Progenitor cell of endocrine pancreas (in vitro differentiated cells): ENCODE results near the gene LRRTM2. TPM values are rescaled to one million over a fixed set of nuclear protein-coding genes. Genes with fewer than 3 reads are reported as not detected.
"Not testable (repeated sequence)": the region's sequence is repeated elsewhere in the genome, so short reads cannot be mapped to it uniquely, and the experiment has no call there.

Experiments used
- DNase-seq: peaks from one replicate; pipeline ENCODE4 v3.0.0; 2021; ENCODE audit warnings: low spot score; ENCODE audit not compliant: unreplicated experiment
- H3K27ac Mint-ChIP-seq: 2 replicates; pipeline ENCODE4 v1.8.0; 2021; ENCODE audit warnings: mild to moderate bottlenecking, moderate library complexity, mixed read lengths
- H3K27me3 Mint-ChIP-seq: 2 replicates; pipeline ENCODE4 v1.8.0; 2021; ENCODE audit warnings: mixed read lengths
- H3K36me3 Mint-ChIP-seq: 2 replicates; pipeline ENCODE4 v1.8.0; 2022; ENCODE audit warnings: mixed read lengths; ENCODE audit not compliant: insufficient read depth
- H3K4me1 Mint-ChIP-seq: 2 replicates; pipeline ENCODE4 v1.8.0; 2021; ENCODE audit warnings: low read depth, mixed read lengths
- H3K4me3 Mint-ChIP-seq: 2 replicates; pipeline ENCODE4 v1.8.0; 2021; ENCODE audit warnings: low read depth, mild to moderate bottlenecking, moderate library complexity, mixed read lengths
- H3K9me3 Mint-ChIP-seq: 2 replicates; pipeline ENCODE4 v1.8.0; 2021; ENCODE audit warnings: low read depth, mixed read lengths
- CTCF ChIP-seq: fragments of 200-600 bp; sonication (generic); IDR thresholded peaks from one replicate; pipeline ENCODE4 v1.5.0; 2021; ENCODE audit warnings: antibody characterized with exemption, mild to moderate bottlenecking; ENCODE audit not compliant: unreplicated experiment
- long read RNA-seq: library from polyadenylated mRNA; unstranded; transcript quantifications from one replicate; pipeline ENCODE4 v2.0.0, GENCODE V29; 2020
- total RNA-seq: library from RNA; stranded (reverse); gene quantifications from 2 replicates; pipeline ENCODE4 v1.2.1, GENCODE V29; 2021

The LRRTM2 gene
- not detected in 2 replicates for total RNA-seq
- long read RNA-seq: 0 reads

DNA sequence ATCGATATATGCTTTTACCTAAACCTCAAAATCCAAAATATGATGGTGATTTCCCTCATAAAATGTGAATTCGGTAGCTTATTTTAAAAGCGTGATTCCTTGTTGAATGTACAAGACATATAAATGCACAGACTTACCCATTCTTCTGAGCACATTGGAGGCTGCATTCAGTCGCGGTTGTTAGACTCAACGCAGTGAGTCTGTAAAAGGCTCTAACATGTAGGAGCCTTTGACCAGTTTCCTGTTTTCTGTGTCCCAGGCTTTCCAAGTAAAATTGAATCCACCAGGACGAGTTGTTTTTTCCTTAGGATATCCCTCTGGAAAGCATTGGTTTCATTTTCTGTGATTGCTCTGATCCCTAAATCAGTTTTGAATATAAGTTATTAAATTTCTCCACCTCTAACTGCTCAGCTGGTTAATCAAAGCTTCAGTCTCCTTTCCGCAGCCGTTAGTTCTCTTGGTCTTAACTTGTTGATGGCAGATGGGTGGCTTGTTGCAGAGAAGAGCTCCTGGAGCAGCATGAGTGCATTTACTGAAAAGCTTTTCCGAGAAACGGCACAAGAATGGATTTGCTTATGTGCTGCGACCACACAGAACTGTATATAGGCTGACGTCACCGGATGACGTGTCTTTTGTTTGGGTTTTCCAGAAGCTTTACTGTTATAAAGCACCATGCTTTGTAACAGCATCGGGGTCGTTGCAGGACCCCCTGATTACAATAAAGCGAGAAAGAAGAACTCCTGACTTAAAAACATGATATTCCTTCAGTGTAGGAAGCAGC lies at the start of gene LRRTM2:
LRRTM2 (minus strand) TSS at position 565 of the 781 bp plus-strand sequence; CDS start at position 141, 424 bp downstream.
- H3K36me3 Mint-ChIP-seq: peaks cover 1% of the 10 kb centered on the region
- H3K27ac Mint-ChIP-seq: peak within 1 kb of the TSS; percentile 47
- no peak for TF ChIP-seq CTCF
- DNase-seq: no peak
- H3K9me3 Mint-ChIP-seq: no peaks in the 10 kb centered on the region
- peaks cover 37% of the 10 kb centered on the region for H3K4me1 Mint-ChIP-seq
- H3K4me3 Mint-ChIP-seq: no peak within 1 kb of the TSS
- no peaks in the 10 kb centered on the region for H3K27me3 Mint-ChIP-seq

DNA sequence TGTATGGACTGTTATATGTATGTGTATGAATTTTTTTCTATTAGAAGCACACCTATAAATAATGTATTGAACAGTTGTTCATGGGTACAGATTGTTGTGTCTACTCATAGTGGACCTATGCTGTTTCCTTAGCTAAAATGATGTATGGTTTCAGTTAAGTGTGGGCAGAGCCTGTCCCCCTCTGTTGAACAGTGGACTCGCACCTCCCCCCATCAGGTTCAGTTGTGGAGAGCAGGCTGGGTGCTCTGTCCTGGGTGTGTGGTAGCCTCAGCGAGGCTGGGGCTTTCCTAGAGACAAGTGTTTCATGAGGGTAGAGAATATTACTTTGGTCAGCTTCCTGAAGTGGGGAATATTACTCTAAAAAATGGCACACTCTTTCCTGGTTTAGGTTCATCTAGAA lies 47.4 kb upstream of the LRRTM2 start:
- peaks cover 3% of the 10 kb centered on the region for H3K4me1 Mint-ChIP-seq
- no peaks in the 10 kb centered on the region for H3K27me3 Mint-ChIP-seq
- no peaks in the 10 kb centered on the region for H3K9me3 Mint-ChIP-seq
- H3K27ac Mint-ChIP-seq: peak overlapping the region; percentile 89
- H3K4me3 Mint-ChIP-seq: no peak overlapping the region
- peaks cover 26% of the 10 kb centered on the region for H3K36me3 Mint-ChIP-seq
- no peak for TF ChIP-seq CTCF
- DNase-seq: no peak

DNA sequence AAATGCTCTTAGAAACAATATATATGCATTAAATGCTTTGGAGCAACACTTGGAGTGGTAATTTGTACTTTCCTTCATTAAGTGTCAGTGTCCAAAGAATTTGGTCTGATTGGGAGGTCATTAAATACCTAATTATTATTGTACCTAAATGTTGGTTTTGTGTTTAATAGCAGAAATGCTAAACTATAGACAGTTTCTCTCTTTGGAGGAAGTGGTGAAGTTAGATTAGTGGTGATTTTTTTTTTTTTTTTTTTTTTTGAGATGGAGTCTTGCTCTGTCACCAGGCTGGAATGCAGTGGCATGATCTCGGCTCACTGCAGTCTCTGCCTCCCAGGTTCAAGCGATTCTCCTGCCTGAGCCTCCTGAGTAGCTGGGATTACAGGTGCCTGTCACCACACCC lies 46.2 kb upstream of the LRRTM2 start:
- H3K4me1 Mint-ChIP-seq, H3K4me3 Mint-ChIP-seq, H3K9me3 Mint-ChIP-seq, H3K27me3 Mint-ChIP-seq, DNase-seq: not testable (repeated sequence)
- H3K27ac Mint-ChIP-seq: peak overlapping the region; percentile 52
- peaks cover 17% of the 10 kb centered on the region for H3K36me3 Mint-ChIP-seq

DNA sequence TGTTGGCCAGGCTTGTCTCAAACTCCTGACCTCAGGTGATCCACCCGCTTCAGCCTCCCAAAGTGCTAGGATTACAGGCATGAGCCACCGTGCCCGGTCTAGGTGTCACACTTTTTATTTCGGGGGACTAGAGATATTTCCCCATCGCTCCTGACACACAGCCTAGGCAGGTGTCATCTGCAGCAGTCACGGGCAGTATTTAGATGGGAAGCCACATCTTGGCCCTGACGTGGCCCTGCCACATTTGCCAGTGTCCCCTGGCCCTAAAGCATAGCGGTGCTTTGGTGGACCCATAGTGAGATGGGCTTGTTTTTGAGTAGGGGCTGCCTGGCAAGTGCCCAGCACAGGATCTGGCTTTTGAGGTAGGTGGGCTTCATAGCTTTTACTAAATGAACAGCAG lies 45.0 kb upstream of the LRRTM2 start:
- H3K4me3 Mint-ChIP-seq: no peak overlapping the region
- no peak overlapping the region for H3K27ac Mint-ChIP-seq
- H3K4me1 Mint-ChIP-seq: peaks cover 3% of the 10 kb centered on the region
- no peaks in the 10 kb centered on the region for H3K27me3 Mint-ChIP-seq
- H3K9me3 Mint-ChIP-seq: no peaks in the 10 kb centered on the region
- DNase-seq: no peak
- TF ChIP-seq CTCF: no peak
- H3K36me3 Mint-ChIP-seq: peaks cover 19% of the 10 kb centered on the region

- Mint-ChIP-seq H3K27me3 (no peaks in the 10 kb centered on the region), H3K36me3 (peaks cover 21% of the 10 kb centered on the region), H3K4me1 (peaks cover 3% of the 10 kb centered on the region), H3K27ac (no peak overlapping the region), H3K9me3 (no peaks in the 10 kb centered on the region), H3K4me3 (no peak overlapping the region)
- DNase-seq: no peak
- TF ChIP-seq CTCF: no peak
Observed at GRCh38 chr5:138918686-138919085, 43.6 kb upstream of the LRRTM2 start.

DNA sequence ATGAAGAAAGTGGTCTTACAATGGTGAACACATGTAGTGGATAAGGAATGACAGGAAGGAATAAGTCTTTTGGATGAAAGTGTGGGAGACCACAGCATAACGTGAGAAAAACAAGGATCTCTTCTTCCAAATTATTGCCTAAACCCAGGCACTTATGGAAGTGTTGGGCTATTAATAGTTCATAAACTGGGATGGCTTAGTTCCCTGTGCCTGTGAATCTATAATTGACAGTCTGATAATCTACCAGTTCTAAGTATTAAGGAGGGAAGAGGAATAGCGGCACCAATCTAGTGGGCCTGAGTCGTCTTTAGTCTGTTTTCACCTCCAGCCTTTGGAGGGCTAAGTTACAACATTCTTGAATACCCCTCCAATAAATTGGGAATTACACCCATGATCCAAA lies 39.2 kb upstream of the LRRTM2 start:
- Mint-ChIP-seq H3K9me3 (no peaks in the 10 kb centered on the region), H3K36me3 (peaks cover 22% of the 10 kb centered on the region), H3K4me1 (no peaks in the 10 kb centered on the region), H3K27me3 (no peaks in the 10 kb centered on the region), H3K27ac (no peak overlapping the region), H3K4me3 (no peak overlapping the region)
- no peak for DNase-seq
- no peak for TF ChIP-seq CTCF
